GM18502 (cell line): ENCODE results near the gene SCP2.

Experiments
- ATAC-seq: cut with Tn5 transposase; IDR thresholded peaks from one replicate; pipeline ENCODE4 v1.9.1; 2021; ENCODE audit warnings: mild to moderate bottlenecking; ENCODE audit not compliant: unreplicated experiment, poor library complexity

The SCP2 gene

DNA sequence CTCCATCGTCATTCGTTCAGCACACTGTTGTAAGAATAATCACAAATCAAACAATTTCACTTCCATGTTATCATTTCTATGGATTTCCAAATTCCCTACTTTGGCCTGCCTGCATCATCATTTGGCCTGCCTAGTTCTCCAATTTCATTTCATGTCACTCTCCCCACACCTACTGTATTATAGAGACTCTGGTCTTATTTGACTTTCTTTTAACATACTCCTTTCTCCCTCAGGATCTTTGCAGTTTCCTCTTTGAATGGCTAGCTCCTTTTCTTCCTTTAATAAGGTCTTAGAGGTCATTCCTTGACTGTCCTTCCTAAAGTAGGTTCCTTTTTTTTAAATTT is 98.7 kb downstream of the SCP2 start:
- ATAC-seq: no peak

DNA sequence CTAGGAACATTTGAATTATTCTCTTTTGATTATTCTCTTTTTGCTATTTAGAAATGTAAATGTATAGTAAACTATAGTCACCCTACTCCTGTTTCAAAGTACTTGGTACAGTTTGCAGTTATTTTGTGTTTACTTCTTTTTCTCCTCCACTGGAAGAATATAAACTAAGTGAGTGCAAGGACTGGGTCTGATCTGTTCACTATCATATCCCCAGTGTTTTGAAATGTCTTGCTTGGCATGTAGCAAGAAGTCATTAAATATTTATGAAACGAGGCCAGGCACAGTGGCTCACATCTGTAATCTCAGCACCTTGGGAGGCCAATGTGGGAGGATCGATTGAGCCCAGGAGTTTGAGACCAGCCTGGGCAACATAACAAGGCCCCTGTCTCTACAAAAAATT is 99.2 kb downstream of the SCP2 start:
- ATAC-seq: no peak

- ATAC-seq: no peak
Observed at GRCh38 chr1:53031732-53032131, 104.7 kb downstream of the SCP2 start.

- ATAC-seq: no peak
Observed at GRCh38 chr1:53037159-53037558, 110.1 kb downstream of the SCP2 start.

GRCh38 chr1:53038566-53038965 is 111.5 kb downstream of the SCP2 start:
- ATAC-seq: no peak

GRCh38 chr1:53043271-53043670 is 116.2 kb downstream of the SCP2 start:
- no peak for ATAC-seq

DNA sequence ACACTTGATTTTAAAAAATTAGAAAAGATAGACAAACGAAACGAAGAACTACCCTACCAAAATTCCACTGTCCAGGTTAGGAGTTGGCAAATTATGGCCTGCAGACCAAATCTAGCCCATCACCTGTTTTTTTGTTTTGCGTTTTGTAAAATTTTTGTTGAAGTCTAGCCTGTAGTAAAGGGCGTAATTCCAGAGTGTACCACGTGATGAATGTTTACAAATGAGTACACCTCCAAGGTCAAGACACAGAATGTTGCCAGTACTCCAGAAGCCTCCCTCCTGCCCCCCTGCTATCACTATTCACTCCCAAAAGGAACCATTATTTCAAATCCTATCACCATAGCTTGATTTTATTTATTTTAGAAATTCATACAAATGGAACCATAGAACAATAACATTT is 117.8 kb downstream of the SCP2 start:
- no peak for ATAC-seq

- no peak for ATAC-seq
Observed at GRCh38 chr1:53046930-53047329, 119.9 kb downstream of the SCP2 start.

DNA sequence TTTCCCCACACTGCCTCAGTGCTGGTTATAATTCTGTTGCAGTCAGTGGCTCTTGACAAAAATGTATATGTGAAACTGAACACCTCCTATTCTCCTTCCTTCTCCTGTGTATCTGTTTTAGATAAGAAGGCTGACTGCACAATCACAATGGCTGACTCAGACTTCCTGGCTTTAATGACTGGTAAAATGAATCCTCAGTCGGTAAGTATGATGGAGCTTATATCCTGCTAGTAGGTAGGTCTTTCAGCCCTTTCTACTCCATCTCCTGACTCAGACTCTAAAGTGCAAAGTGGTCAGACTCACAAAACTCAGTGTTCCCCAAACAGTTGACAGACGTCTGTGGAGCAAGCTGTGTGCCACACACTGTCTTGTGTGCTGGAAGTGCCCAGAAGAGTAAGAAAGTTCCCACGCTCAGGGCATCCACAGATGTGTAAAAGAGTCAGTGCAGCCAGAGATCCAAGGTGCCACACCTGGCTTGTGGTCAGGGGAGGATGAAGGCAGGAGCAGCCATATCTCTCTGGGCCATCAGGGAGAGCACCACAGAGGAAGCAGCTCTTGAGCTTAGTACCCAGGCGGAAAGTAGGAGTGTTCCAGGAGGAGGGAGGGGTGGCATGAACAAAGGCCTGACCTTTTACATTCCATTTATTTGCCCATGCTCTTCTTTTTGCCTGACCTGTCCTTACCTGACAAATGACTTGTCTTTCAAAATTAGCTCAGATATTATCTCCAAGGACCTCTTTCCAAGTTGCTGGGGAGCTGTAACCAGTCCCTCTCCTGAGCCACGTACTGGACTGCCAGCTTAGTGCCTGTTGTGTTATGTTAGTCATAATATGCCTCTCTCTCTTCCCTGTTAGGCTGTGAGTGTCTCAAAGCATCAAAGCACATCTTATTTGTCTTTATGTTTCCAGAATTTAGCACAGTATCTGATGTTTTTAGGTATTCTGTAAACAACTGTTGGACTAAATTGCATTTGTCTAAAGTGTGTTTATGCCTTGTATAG is 121.0 kb downstream of the SCP2 start:
- no peak for ATAC-seq

- no peak for ATAC-seq
Observed at GRCh38 chr1:53048960-53049573, 122.0 kb downstream of the SCP2 start.

- no peak for ATAC-seq
Observed at GRCh38 chr1:53049574-53049967, 122.5 kb downstream of the SCP2 start.

GRCh38 chr1:53050310-53050709 is 123.2 kb downstream of the SCP2 start:
- no peak for ATAC-seq

- ATAC-seq: no peak
Observed at GRCh38 chr1:53051676-53052075, 124.6 kb downstream of the SCP2 start.

DNA sequence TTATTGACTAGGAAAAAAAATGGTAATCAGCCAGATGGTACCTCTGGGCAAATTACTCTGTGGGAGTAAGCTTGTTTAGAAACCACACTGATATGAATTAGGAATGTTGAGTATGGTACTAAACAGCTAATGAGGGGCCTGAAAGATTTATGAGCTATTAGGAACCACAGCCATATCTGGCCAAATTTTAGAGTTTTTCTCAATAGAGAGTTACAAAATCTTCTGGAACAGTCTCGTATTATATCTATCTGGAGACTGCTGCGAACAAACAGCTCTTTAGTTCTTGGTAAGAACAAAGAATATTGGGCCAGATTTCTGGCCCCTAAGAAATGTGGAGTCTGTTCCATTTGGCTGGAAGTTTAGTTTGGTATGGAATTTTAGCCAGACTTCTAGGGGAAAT is 130.1 kb downstream of the SCP2 start:
- ATAC-seq: no peak

GRCh38 chr1:53060579-53060978 is 133.5 kb downstream of the SCP2 start:
- ATAC-seq: no peak

GRCh38 chr1:53061123-53061858 is 134.2 kb downstream of the SCP2 start:
- no peak for ATAC-seq

GRCh38 chr1:53061859-53062707 is 135.0 kb downstream of the SCP2 start, which contains the start of gene PODN:
PODN (plus strand) TSS chr1:53062213; CDS start chr1:53069856, 7,643 bp downstream.
- no peak for ATAC-seq

DNA sequence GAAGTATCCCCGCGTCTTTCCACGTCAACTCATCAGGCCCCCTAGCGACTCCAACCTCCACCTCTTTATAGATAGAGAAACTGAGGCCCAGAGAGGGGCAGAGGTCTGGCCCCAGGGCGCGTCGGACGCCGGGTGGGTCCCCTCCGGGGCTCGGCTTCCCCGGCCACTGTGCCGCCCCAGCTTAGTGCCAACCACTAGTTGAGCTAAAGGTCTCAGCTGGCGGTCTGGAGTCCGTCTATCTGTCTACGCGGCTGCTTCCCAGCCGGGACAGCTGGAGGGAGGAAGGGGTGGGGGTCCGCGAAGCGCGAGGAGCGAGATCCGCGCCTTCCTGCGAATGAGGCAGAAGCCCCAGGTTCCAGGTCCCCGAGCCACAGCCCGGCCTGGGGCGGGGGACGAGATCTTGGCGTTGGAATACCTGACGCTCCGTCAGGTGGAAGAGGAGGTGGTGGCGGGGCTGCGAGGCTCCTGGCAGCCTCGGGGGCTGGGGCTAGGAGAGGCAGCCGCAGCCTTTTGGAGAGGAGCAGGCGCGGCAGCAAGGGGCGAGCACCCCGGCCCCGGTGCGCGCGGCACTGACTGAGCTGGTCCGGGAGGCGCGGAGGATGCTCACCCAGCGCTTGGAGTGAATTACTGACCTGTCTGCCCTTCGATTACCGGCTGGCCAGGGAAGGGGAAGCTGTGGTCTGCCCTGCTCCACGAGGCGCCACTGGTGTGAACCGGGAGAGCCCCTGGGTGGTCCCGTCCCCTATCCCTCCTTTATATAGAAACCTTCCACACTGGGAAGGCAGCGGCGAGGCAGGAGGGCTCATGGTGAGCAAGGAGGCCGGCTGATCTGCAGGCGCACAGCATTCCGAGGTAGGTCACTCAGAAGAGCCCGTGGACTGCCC is 135.9 kb downstream of the SCP2 start:
- ATAC-seq: no peak
